HCT116 (cell line): ENCODE data around the gene PERCC1.

Experiments
- ATF3 ChIP-seq: IDR thresholded peaks from 2 replicates; pipeline ENCODE4 v1.6.1; 2012
- CTCF ChIP-seq, 3 experiments: fragments of 200-600 bp in 1 of 3; sonication (generic) in 1 of 3; IDR thresholded peaks in 2 of 3; conservative IDR thresholded peaks in 1 of 3; 2 replicates each; pipeline ENCODE4 v1.5.1; 2012 to 2017; ENCODE audit warnings: low read depth in 2 of 3, low read length in 2 of 3, antibody characterized with exemption in 1 of 3, borderline replicate concordance in 1 of 3, control low read depth in 1 of 3, mild to moderate bottlenecking in 1 of 3, mixed read lengths in 1 of 3, mixed run types in 1 of 3, moderate library complexity in 1 of 3; ENCODE audit not compliant: insufficient read depth in 1 of 3
- EGR1 ChIP-seq: IDR thresholded peaks from 2 replicates; pipeline ENCODE4 v1.6.1; 2012; ENCODE audit warnings: low read depth
- ELF1 ChIP-seq: IDR thresholded peaks from 2 replicates; pipeline ENCODE4 v1.6.1; 2012; ENCODE audit warnings: low read depth, borderline replicate concordance
- EZH2 ChIP-seq: fragments of 200-600 bp; sonication (generic); IDR thresholded peaks from 2 replicates; pipeline ENCODE4 v1.6.1; 2017; ENCODE audit warnings: antibody characterized with exemption, mixed run types
- EZH2phosphoT487 ChIP-seq: fragments of 200-600 bp; IDR thresholded peaks from 2 replicates; pipeline ENCODE4 v1.6.1; 2018; ENCODE audit warnings: antibody characterized with exemption, borderline replicate concordance
- JUND ChIP-seq: IDR thresholded peaks from 2 replicates; pipeline ENCODE4 v1.6.1; 2012
- MAX ChIP-seq: IDR thresholded peaks from 2 replicates; pipeline ENCODE4 v1.6.1; 2012
- POLR2A ChIP-seq: IDR thresholded peaks from 2 replicates; pipeline ENCODE4 v1.7.0; 2011; ENCODE audit warnings: borderline replicate concordance; ENCODE audit not compliant: insufficient read depth, insufficient read length; ENCODE audit errors: extremely low read depth
- POLR2AphosphoS5 ChIP-seq: IDR thresholded peaks from 2 replicates; pipeline ENCODE4 v1.6.1; 2011; ENCODE audit warnings: mild to moderate bottlenecking, low read depth, low read length, moderate library complexity
- SIN3A ChIP-seq: IDR thresholded peaks from 2 replicates; pipeline ENCODE4 v1.6.1; 2012; ENCODE audit warnings: low read depth
- SP1 ChIP-seq: IDR thresholded peaks from 2 replicates; pipeline ENCODE4 v1.6.1; 2012; ENCODE audit warnings: low read depth
- YY1 ChIP-seq: IDR thresholded peaks from 2 replicates; pipeline ENCODE4 v1.6.1; 2011; ENCODE audit warnings: low read length, low read depth, moderate library complexity, mild to moderate bottlenecking; ENCODE audit not compliant: insufficient replicate concordance; ENCODE audit errors: extremely low read depth
- ZBTB33 ChIP-seq: IDR thresholded peaks from 2 replicates; pipeline ENCODE4 v1.6.1; 2011; ENCODE audit warnings: mild to moderate bottlenecking, low read length, moderate library complexity; ENCODE audit not compliant: insufficient replicate concordance; ENCODE audit errors: extremely low read depth

GRCh38 chr16:1416521-1416941, 14.3 kb upstream of the PERCC1 start:
- no peak for TF ChIP-seq POLR2A
- no peak for TF ChIP-seq CTCF (IDR thresholded peaks at IDR 0.05 in 2 of 3, conservative IDR thresholded peaks at IDR 0.05 in 1 of 3; ENCODE audit: borderline replicate concordance in 1 of 3, insufficient read depth in 1 of 3, low read depth in 2 of 3, low read length in 2 of 3)
- TF ChIP-seq EZH2, result no peak
- TF ChIP-seq ATF3, result no peak
- no peak for TF ChIP-seq MAX
- TF ChIP-seq ZBTB33, result no peak
- no peak for TF ChIP-seq SP1
- no peak for TF ChIP-seq EZH2phosphoT487
- TF ChIP-seq EGR1, result no peak
- TF ChIP-seq SIN3A, result no peak
- TF ChIP-seq POLR2AphosphoS5, result no peak
- no peak for TF ChIP-seq JUND
- no peak for TF ChIP-seq YY1
- no peak for TF ChIP-seq ELF1
